GM12874 (cell line): ENCODE measurements around the gene GEMIN7.

Experiments used
- CTCF ChIP-seq: IDR thresholded peaks from 2 replicates; pipeline ENCODE4 v1.5.1; 2011; ENCODE audit warnings: low read depth, mild to moderate bottlenecking, control low read depth, low read length, moderate library complexity; ENCODE audit not compliant: insufficient read depth

Gene GEMIN7

GRCh38 chr19:45125360-45125759 lies 46.3 kb downstream of the GEMIN7 start:
- no peak for TF ChIP-seq CTCF

DNA sequence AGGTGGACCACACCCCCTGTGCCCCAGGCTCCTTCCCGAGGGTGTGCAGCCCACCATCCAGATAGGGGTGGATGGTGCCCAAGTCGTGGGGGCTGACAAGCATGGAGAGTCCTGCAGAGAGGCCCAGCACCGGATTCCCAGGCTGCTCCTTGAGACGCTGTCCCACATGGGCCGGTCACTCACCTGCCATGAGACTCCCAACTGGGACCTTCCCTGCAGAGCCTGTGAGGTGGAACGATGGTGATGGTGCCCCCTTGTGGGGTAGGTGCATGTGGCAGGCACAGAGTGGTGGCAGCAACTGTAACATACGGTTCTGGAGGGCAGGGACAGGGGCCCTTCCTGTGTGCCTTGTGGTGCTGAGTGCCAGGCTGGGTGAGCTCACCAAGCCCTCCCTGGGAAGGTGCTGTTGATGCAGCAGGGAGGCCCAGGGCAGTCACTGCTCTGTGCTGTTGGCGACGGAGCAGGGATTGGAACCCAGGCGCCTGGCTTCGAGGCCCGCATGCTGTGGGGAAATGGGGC lies 47.0 kb downstream of the GEMIN7 start:
- TF ChIP-seq CTCF, result peak; percentile 87

- TF ChIP-seq CTCF, result no peak
Observed at GRCh38 chr19:45126654-45127053, 47.6 kb downstream of the GEMIN7 start.

DNA sequence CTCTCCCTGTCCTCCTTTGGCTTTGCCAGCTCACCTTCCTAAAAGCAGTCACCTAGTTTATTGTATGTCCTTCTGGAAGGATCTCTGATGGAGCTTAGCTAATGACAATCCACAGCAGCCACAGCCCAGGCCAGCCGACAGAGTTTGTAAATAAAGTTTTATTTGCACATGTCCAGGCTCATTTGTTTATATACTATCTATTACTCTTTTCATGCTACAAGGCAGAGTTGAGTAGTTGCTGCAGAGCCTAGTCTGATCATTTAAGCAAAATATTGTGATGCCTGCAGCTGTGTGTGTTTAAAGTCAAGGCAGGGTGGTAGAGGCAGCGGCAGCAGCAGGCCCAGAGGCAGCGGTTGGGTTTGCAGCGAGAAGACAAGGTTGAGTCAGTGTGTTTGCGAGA lies 49.1 kb downstream of the GEMIN7 start:
- TF ChIP-seq CTCF, result no peak

GRCh38 chr19:45128806-45129205 lies 49.7 kb downstream of the GEMIN7 start:
- no peak for TF ChIP-seq CTCF

GRCh38 chr19:45130236-45130635 lies 51.2 kb downstream of the GEMIN7 start:
- TF ChIP-seq CTCF, result no peak

DNA sequence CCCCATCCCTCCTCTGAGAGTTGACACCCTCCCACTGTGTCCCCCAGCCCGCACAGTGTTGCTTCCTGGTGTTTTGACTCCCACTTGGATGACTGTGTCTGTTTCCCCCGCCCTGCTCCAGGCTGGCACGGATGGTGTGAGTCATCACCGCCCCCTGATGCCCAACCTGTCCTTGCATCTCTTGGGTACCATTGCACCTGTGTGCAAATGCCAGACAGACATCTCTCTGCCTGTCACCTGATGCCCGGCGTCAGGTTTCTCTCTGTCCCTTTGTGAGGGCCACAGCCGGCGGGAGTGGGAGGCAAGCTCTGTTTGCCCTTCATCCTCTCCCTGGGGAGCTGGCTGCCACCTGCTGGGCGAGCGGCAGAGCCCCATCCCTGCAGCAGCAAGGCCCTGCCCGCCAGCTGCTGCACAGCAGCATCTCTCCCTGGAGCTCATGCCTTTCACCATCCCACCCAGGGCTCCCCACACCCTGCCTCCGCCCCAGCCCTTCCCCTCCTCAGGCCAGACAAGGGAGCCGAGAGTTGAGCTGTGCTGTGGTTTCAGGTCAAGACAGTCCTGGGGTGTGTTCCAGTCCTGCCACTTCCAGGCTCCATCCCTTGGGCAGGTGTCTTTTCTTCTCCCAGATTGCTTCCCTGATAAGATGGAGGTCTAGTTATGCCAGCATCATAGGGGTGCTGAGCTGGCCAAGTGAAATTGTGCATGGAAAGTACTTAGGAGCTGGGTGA lies 52.0 kb downstream of the GEMIN7 start:
- TF ChIP-seq CTCF, result peak; percentile 64
